Measurements from ENCODE around the gene OR8B8.
A peak's percentile ranks its signal among the peaks of the same experiment; 100 is the strongest.
"Not testable (repeated sequence)": the region's sequence is repeated elsewhere in the genome, so short reads cannot be mapped to it uniquely, and the experiment has no call there.

The OR8B8 gene

DNA sequence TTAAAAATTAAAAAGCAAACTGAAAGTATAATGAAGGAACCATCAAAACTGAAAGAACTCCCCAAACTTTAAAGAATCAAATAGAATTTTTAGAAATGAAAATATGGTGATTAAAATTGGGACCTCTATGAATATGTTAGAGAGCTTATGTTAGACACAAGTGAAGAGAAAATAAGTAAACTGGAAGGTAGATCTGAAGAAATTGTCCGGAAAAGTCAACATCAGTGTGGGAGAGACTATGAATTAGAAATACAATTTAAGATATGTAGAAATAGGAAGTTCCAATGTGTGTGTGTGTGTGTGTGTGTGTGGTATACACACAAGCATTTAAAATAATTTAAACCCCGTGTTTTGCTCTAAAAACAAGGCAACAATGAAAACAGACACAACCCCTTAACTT is 15.9 kb downstream of the OR8B8 start:
- no peak overlapping the region for H3K4me3 ChIP-seq (ENCODE audit: control insufficient read depth, low read depth, low read length)
- TF ChIP-seq, protein P1, sequence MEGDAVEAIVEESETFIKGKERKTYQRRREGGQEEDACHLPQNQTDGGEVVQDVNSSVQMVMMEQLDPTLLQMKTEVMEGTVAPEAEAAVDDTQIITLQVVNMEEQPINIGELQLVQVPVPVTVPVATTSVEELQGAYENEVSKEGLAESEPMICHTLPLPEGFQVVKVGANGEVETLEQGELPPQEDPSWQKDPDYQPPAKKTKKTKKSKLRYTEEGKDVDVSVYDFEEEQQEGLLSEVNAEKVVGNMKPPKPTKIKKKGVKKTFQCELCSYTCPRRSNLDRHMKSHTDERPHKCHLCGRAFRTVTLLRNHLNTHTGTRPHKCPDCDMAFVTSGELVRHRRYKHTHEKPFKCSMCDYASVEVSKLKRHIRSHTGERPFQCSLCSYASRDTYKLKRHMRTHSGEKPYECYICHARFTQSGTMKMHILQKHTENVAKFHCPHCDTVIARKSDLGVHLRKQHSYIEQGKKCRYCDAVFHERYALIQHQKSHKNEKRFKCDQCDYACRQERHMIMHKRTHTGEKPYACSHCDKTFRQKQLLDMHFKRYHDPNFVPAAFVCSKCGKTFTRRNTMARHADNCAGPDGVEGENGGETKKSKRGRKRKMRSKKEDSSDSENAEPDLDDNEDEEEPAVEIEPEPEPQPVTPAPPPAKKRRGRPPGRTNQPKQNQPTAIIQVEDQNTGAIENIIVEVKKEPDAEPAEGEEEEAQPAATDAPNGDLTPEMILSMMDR (IDR thresholded peaks at IDR 0.05; ENCODE audit: control insufficient read depth, insufficient read depth, low read depth, low read length, missing control alignments), result no peak
- DNase-seq (ENCODE audit: low read depth), result no peak

DNA sequence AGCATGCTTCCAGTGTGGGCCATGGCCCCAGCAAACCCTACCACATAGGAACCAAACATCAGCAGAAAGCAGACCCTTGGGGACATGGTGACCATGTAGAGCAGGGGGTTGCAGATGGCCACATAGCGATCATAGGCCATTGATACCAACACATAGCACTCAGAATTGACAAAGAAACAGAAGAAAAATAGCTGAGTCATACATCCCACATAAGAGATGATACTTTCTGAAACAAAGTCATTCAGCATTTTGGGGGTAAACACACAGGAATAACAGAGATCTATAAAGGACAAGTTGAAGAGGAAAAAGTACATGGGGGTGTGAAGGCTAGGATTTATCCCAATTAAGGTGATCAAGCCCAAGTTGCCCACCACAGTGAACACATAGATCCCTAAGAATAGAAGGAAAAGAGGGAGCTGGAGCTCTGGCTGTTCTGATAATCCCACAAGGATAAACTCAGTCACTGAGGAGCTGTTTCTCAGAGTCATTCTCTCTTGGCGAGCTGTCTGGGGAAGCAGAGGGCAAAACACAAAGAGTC is 21.0 kb downstream of the OR8B8 start, which contains the start of gene OR8B4:
Gene OR8B4 (minus strand): TSS at position 488 of the 538 bp plus-strand sequence. CDS start 0 bp downstream, at position 488.
- TF ChIP-seq, protein P1 (IDR thresholded peaks at IDR 0.05; ENCODE audit: control insufficient read depth, insufficient read depth, low read depth, low read length, missing control alignments), result no peak
- no peak within 1 kb of the TSS for H3K4me3 ChIP-seq (ENCODE audit: control insufficient read depth, low read depth, low read length)
- no peak for DNase-seq (ENCODE audit: low read depth)

DNA sequence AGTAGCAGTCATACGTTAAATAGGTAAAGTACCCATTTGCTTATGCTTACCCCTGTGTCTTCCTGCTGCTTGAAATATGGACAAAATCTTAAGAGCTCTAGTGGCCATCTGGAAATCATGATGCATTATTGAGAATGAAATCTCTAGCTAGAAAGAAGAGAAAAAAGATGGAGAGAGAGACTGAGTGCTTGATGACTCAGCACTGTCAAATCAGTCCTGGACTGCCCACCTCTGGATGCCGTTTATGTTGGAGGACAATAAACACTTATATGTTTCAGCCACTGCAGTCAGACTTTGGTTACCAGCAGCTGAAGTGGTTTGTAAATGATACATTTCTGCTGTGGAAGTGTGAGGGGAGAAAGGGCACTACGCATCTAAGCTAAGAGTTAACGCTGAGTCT is 24.5 kb downstream of the OR8B8 start:
- DNase-seq (ENCODE audit: low read depth), result no peak
- TF ChIP-seq, protein P1 (IDR thresholded peaks at IDR 0.05; ENCODE audit: control insufficient read depth, insufficient read depth, low read depth, low read length, missing control alignments), result no peak
- H3K4me3 ChIP-seq (ENCODE audit: control insufficient read depth, low read depth, low read length), result no peak overlapping the region

DNA sequence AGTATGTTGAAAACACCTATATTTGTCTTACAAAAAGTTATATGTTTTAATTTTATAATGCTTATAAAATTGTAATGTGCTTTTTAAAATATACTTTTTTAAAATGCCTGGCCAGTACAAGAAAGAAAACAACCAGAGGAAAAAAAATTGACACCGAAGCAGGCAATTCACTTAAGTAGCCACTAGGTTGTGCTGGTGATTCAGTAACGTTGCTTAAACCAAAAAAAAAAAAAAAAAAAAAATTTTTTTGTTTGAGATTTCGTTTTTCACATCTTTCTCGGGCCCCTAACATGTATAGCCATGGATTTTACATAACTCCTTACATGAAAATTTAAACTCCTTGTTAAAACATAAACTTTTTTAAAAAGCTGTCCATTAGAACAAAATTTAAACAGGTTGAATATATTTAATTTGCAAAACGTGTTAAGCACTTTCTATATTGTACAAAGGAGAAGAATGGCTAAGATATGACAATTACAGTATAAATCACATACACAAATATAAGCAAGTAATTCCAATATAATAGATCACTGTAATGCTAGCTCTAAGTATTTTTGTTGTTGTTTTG is 30.1 kb downstream of the OR8B8 start:
- TF ChIP-seq, protein P1 (IDR thresholded peaks at IDR 0.05; ENCODE audit: control insufficient read depth, insufficient read depth, low read depth, low read length, missing control alignments), result peak; percentile 61
- no peak overlapping the region for H3K4me3 ChIP-seq (ENCODE audit: control insufficient read depth, low read depth, low read length)
- peak; percentile 20 for DNase-seq (ENCODE audit: low read depth)

DNA sequence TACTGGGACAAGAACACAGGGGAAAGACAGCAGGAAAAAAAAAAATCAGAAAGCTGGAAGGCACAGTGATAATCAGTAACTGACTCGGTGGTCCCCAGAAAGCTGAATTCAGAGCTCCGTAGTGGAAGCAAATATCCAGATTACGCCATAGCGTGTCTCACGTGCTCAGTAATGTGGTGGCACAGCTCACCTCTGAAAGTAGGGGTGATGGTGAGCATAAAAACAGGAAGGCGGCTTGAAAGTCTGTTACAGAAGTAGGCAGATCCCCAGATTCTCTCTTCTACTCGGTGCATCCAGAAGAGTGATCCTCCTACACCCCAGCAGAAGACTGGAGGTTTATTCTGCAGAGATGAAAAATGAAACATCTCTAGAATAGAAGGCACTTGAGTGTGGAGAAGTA is 35.6 kb downstream of the OR8B8 start:
- DNase-seq (ENCODE audit: low read depth), result no peak
- no peak overlapping the region for H3K4me3 ChIP-seq (ENCODE audit: control insufficient read depth, low read depth, low read length)
- TF ChIP-seq, protein P1 (IDR thresholded peaks at IDR 0.05; ENCODE audit: control insufficient read depth, insufficient read depth, low read depth, low read length, missing control alignments), result no peak

DNA sequence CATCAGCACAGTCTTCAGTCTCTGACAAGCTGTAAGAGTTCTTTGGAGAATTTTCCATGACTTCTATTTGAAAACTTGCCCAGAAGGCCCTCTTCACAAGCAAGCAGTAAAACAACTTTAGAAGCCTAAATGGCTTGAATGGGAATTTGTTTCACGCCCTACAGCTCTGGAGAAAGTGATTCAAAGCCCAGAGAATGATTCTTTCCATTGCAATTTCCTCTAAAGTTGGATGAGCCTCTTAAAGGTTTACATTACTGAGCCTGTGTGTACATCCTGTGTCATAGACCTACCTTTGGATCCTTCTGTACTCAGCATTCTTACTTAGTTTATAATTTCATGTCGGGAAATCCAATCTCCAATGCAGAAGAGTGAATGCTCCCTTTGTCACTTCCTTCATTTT is 39.9 kb downstream of the OR8B8 start:
- DNase-seq (ENCODE audit: low read depth), result no peak
- no peak overlapping the region for H3K4me3 ChIP-seq (ENCODE audit: control insufficient read depth, low read depth, low read length)
- TF ChIP-seq, protein P1 (IDR thresholded peaks at IDR 0.05; ENCODE audit: control insufficient read depth, insufficient read depth, low read depth, low read length, missing control alignments), result no peak

DNA sequence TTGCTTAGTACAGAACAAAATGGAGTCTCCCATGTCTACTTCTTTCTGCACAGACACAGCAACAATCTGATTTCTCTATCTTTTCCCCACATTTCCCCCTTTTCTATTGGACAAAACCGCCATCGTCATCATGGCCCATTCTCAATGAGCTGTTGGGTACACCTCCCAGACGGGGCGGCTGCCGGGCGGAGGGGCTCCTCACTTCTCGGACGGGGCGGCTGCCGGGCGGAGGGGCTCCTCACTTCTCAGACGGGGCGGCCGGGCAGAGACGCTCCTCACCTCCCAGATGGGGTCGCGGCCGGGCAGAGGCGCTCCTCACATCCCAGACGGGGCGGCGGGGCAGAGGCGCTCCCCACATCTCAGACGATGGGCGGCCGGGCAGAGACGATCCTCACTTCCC is 42.3 kb downstream of the OR8B8 start:
- DNase-seq (ENCODE audit: low read depth); H3K4me3 ChIP-seq (ENCODE audit: control insufficient read depth, low read depth, low read length): not testable (repeated sequence)

Measured in AG09309 (cell line).